Keratinocyte (primary cell): Measurements from ENCODE around the gene OR10R2. TPM values are rescaled to one million over a fixed set of nuclear protein-coding genes. Genes with fewer than 3 reads are reported as not detected.

Source experiments
- DNase-seq: peaks from one replicate; pipeline ENCODE4 v3.0.0-alpha.2; 2011; ENCODE audit warnings: low read depth, missing footprints, low spot score
- FAIRE-seq: peaks from 2 replicates; lab custom pipeline; 2011; peaks lifted over from hg19 to GRCh38; lab: Jason Lieb, UNC
- H2AFZ ChIP-seq: 2 replicates; pipeline ENCODE4 v1.6.0; 2012; ENCODE audit warnings: low read length, control low read depth, inconsistent platforms; ENCODE audit not compliant: control insufficient read depth
- H3K27ac ChIP-seq: 2 replicates; pipeline ENCODE4 v1.5.1; 2011; ENCODE audit warnings: low read length; ENCODE audit not compliant: control insufficient read depth, insufficient read depth
- H3K27me3 ChIP-seq: 3 replicates; pipeline ENCODE4 v1.6.0; 2011; ENCODE audit warnings: low read length; ENCODE audit not compliant: control insufficient read depth, insufficient read depth; ENCODE audit errors: extremely low read depth
- H3K36me3 ChIP-seq, 2 experiments: 2 replicates in 1 of 2; 3 replicates in 1 of 2; pipeline ENCODE4 v1.5.1; 2011; ENCODE audit warnings: low read length in 2 of 2, mild to moderate bottlenecking in 1 of 2; ENCODE audit not compliant: control insufficient read depth in 2 of 2, insufficient read depth in 2 of 2; ENCODE audit errors: extremely low read depth in 1 of 2
- H3K4me1 ChIP-seq: 3 replicates; pipeline ENCODE4 v1.5.1; 2011; ENCODE audit warnings: low read length; ENCODE audit not compliant: control insufficient read depth, insufficient read depth; ENCODE audit errors: extremely low read depth
- H3K4me2 ChIP-seq: 3 replicates; pipeline ENCODE4 v1.6.0; 2011; ENCODE audit warnings: low read depth, low read length; ENCODE audit not compliant: control insufficient read depth, insufficient read depth; ENCODE audit errors: extremely low read depth
- H3K4me3 ChIP-seq, 3 experiments: fragments of 200-600 bp in 1 of 3; sonication (generic) in 1 of 3; 2 replicates in 2 of 3; 3 replicates in 1 of 3; pipeline ENCODE4 v1.5.1; 2011 to 2016; ENCODE audit warnings: low read length in 3 of 3, mild to moderate bottlenecking in 3 of 3, control low read depth in 2 of 3, inconsistent platforms in 1 of 3, low read depth in 1 of 3, mixed read lengths in 1 of 3, mixed run types in 1 of 3, moderate library complexity in 1 of 3; ENCODE audit not compliant: control insufficient read depth in 2 of 3, insufficient read depth in 2 of 3; ENCODE audit errors: extremely low read depth in 1 of 3
- H3K79me2 ChIP-seq: 2 replicates; pipeline ENCODE4 v1.6.0; 2012; ENCODE audit warnings: low read length; ENCODE audit not compliant: control insufficient read depth, insufficient read depth
- H3K9ac ChIP-seq: 3 replicates; pipeline ENCODE4 v1.6.0; 2011; ENCODE audit warnings: low read length; ENCODE audit not compliant: control insufficient read depth, insufficient read depth; ENCODE audit errors: extremely low read depth
- H3K9me1 ChIP-seq: 3 replicates; pipeline ENCODE4 v1.6.0; 2011; ENCODE audit warnings: low read length; ENCODE audit not compliant: control insufficient read depth, insufficient read depth; ENCODE audit errors: extremely low read depth
- H3K9me3 ChIP-seq: 2 replicates; pipeline ENCODE4 v1.5.1; 2012; ENCODE audit warnings: low read depth, low read length; ENCODE audit not compliant: control insufficient read depth
- H4K20me1 ChIP-seq: 3 replicates; pipeline ENCODE4 v1.6.0; 2011; ENCODE audit warnings: low read length; ENCODE audit not compliant: control insufficient read depth, insufficient read depth; ENCODE audit errors: extremely low read depth
- EZH2 ChIP-seq: IDR thresholded peaks from one replicate; pipeline ENCODE4 v1.6.1; 2012; ENCODE audit warnings: inconsistent platforms, mild to moderate bottlenecking, low read length, moderate library complexity
- dilution Hi-C: fragments of 300-500 bp; cut with MboI; formaldehyde crosslinking; loops from one replicate; pipeline ENCODE4 v1.7.0; 2020; ENCODE audit warnings: low sequenced_read_pairs; ENCODE audit not compliant: extremely low pct_ligation_motif_present
- polyA plus RNA-seq, 5 experiments: library from polyadenylated mRNA; depleted of rRNA in 3 of 5; stranded (reverse) in 3 of 5; stranded (forward) in 1 of 5; unstranded in 1 of 5; fragments of >200 nt; gene quantifications; 1 replicate in 1 of 5; 2 replicates in 3 of 5; 3 replicates in 1 of 5; pipeline versions ENCODE4 v1.2.1 to v1.2.3, GENCODE V29; 2011 to 2012; ENCODE audit warnings: missing spikeins in 2 of 5, low read depth in 1 of 5, low replicate concordance in 1 of 5
- TF ChIP-seq, protein P1 (sequence below), 3 experiments: IDR thresholded peaks in 1 of 3; conservative IDR thresholded peaks in 1 of 3; optimal IDR thresholded peaks in 1 of 3; 2 replicates in 2 of 3; 3 replicates in 1 of 3; pipeline versions ENCODE3 to v1.5.1; 2011; ENCODE audit warnings: low read length in 3 of 3, mild to moderate bottlenecking in 3 of 3, moderate library complexity in 2 of 3, control low read depth in 1 of 3, inconsistent platforms in 1 of 3; ENCODE audit not compliant: insufficient read depth in 2 of 3; ENCODE audit errors: extremely low read depth in 1 of 3

The OR10R2 gene
- polyA plus RNA-seq, 1 donor (not counting 4 experiments of a cell fraction or from before 2014, with no cell fraction given) = not detected

DNA sequence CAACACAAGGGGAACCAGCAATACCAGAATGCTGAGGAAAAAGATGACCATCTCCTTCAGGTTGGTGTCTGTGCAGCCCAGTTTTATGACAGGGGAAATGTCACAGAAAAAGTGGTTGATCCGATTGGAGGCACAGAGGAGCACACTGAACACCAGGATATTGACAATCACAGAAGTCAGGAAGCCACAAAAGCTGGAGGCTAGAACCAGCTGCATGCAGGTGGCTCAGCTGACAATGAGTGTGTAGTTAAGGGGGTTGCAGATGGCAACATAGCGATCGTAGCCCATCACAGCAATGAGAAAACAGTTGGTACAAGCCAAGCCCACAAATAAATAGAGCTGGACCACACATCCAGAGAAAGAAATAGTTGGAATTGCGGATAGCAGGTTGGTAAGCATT lies 26.6 kb upstream of the OR10R2 start:
- Histone ChIP-seq H3K79me2 (no peaks in the 10 kb centered on the region), H3K9me1 (no peaks in the 10 kb centered on the region), H3K4me3 (no peak overlapping the region), H3K27me3 (no peaks in the 10 kb centered on the region), H3K4me2 (no peak overlapping the region), H2AFZ (no peak overlapping the region), H3K4me1 (no peaks in the 10 kb centered on the region), H3K9me3 (no peaks in the 10 kb centered on the region), H3K9ac (no peak overlapping the region), H3K36me3 (no peaks in the 10 kb centered on the region), H4K20me1 (no peaks in the 10 kb centered on the region), H3K27ac (no peak overlapping the region)
- no peak for TF ChIP-seq EZH2
- TF ChIP-seq, protein P1, sequence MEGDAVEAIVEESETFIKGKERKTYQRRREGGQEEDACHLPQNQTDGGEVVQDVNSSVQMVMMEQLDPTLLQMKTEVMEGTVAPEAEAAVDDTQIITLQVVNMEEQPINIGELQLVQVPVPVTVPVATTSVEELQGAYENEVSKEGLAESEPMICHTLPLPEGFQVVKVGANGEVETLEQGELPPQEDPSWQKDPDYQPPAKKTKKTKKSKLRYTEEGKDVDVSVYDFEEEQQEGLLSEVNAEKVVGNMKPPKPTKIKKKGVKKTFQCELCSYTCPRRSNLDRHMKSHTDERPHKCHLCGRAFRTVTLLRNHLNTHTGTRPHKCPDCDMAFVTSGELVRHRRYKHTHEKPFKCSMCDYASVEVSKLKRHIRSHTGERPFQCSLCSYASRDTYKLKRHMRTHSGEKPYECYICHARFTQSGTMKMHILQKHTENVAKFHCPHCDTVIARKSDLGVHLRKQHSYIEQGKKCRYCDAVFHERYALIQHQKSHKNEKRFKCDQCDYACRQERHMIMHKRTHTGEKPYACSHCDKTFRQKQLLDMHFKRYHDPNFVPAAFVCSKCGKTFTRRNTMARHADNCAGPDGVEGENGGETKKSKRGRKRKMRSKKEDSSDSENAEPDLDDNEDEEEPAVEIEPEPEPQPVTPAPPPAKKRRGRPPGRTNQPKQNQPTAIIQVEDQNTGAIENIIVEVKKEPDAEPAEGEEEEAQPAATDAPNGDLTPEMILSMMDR (optimal IDR thresholded peaks at IDR 0.05 in 1 of 3, IDR thresholded peaks at IDR 0.05 in 1 of 3, conservative IDR thresholded peaks at IDR 0.05 in 1 of 3; ENCODE audit: extremely low read depth in 1 of 3, insufficient read depth in 2 of 3, low read length in 3 of 3) = no peak
- DNase-seq = no peak
- dilution Hi-C loops = no loop called here
- FAIRE-seq = no peak

DNA sequence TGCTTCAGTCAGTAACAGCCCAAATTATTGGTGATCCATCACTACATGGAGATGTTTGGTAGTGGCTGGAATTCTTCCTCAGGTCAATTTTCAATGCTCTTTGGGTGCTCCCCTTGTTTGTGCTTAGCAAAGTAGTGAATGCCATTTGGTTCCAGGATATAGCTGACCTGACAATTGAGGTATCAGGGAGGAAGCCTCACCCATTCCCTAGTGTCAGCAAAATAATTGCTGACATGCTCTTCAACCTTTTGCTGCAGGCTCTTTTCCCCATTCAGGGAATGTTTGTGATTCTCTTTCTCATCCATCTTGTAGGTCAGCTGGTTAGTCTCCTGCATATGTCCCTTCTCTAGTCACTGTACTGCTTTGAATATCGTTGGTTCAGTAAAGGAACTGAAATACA lies 17.5 kb upstream of the OR10R2 start:
- no peaks in the 10 kb centered on the region for H3K27me3 ChIP-seq
- H3K27ac ChIP-seq = no peak overlapping the region
- no peak overlapping the region for H3K4me2 ChIP-seq
- H3K4me1 ChIP-seq = no peaks in the 10 kb centered on the region
- H3K36me3 ChIP-seq = no peaks in the 10 kb centered on the region
- DNase-seq (no peak), FAIRE-seq (no peak)
- H3K4me3 ChIP-seq = no peak overlapping the region
- H2AFZ ChIP-seq = no peak overlapping the region
- no peaks in the 10 kb centered on the region for H3K9me3 ChIP-seq
- H3K9me1 ChIP-seq = no peaks in the 10 kb centered on the region
- no peak for TF ChIP-seq EZH2
- TF ChIP-seq, protein P1 (optimal IDR thresholded peaks at IDR 0.05 in 1 of 3, IDR thresholded peaks at IDR 0.05 in 1 of 3, conservative IDR thresholded peaks at IDR 0.05 in 1 of 3; ENCODE audit: extremely low read depth in 1 of 3, insufficient read depth in 2 of 3, low read length in 3 of 3) = no peak
- dilution Hi-C loops = no loop called here
- H4K20me1 ChIP-seq = no peaks in the 10 kb centered on the region
- no peak overlapping the region for H3K9ac ChIP-seq
- no peaks in the 10 kb centered on the region for H3K79me2 ChIP-seq
